ENCODE results near the gene TTC34. TPM values are rescaled to one million over a fixed set of nuclear protein-coding genes. Genes with fewer than 3 reads are reported as not detected.

Gene TTC34
- total and polyA plus RNA-seq, 2 of the 13 experiments (the other 11 are each of a cell fraction or from before 2014, with no cell fraction given): 0.07 to 0.11 TPM

DNA sequence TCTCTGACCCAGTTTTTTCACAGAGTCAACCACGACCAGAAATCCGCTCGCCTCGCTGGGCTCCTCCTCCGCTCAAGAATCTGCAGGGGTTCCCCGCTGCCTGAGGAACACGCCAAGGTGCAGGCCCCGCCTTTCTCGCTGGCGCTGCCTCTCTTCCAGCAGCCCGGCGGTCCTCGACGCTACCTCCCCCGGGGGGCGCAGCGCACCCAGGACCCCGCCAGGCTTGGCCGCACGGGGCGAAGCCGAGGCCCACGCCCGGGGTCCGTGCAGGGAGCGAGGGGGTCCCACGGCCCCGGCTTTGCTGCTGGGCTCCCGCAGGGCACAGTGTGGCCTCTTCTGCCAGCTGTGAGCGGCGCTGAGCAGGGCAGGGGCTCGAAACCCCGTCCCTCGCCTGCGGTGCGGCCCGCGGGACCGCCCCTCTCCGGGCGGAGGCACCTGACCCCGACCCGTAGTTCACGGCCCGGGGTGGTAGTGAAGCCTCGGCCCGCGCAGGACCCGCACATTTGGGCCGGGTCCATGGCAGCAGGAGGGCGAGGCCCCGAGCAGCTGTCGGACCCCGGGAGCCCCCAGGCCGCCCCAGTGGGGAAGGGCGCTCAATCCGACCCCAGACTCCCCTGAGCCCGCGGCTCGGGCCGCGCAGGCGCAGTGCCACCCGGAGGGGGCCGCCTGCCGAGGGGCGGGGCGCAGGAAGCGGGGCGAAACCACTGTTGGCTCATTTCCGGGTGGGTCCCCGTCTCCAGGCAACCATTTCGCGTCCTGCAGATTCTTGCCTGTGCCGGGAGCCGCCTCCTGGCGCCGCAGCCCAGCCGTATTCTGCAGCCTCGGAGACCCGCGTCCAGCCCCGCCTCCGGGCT, 158.7 kb downstream of the TTC34 start (continued):
- TF ChIP-seq, protein P1, sequence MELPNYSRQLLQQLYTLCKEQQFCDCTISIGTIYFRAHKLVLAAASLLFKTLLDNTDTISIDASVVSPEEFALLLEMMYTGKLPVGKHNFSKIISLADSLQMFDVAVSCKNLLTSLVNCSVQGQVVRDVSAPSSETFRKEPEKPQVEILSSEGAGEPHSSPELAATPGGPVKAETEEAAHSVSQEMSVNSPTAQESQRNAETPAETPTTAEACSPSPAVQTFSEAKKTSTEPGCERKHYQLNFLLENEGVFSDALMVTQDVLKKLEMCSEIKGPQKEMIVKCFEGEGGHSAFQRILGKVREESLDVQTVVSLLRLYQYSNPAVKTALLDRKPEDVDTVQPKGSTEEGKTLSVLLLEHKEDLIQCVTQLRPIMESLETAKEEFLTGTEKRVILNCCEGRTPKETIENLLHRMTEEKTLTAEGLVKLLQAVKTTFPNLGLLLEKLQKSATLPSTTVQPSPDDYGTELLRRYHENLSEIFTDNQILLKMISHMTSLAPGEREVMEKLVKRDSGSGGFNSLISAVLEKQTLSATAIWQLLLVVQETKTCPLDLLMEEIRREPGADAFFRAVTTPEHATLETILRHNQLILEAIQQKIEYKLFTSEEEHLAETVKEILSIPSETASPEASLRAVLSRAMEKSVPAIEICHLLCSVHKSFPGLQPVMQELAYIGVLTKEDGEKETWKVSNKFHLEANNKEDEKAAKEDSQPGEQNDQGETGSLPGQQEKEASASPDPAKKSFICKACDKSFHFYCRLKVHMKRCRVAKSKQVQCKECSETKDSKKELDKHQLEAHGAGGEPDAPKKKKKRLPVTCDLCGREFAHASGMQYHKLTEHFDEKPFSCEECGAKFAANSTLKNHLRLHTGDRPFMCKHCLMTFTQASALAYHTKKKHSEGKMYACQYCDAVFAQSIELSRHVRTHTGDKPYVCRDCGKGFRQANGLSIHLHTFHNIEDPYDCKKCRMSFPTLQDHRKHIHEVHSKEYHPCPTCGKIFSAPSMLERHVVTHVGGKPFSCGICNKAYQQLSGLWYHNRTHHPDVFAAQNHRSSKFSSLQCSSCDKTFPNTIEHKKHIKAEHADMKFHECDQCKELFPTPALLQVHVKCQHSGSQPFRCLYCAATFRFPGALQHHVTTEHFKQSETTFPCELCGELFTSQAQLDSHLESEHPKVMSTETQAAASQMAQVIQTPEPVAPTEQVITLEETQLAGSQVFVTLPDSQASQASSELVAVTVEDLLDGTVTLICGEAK (IDR thresholded peaks at IDR 0.05): no peak
- TF ChIP-seq, protein P1 (CRISPR knock-in tag; IDR thresholded peaks at IDR 0.05): no peak; the same call in 1 of the 2 replicates
- TF ChIP-seq NFE2 (CRISPR knock-in tag; IDR thresholded peaks at IDR 0.05) (no peak), ZFX (CRISPR knock-in tag; IDR thresholded peaks at IDR 0.05; ENCODE audit: low read depth) (peak; percentile 82), FOXK2 (IDR thresholded peaks at IDR 0.05) (no peak), SP5 (CRISPR knock-in tag; IDR thresholded peaks at IDR 0.05; ENCODE audit: borderline replicate concordance, low read depth) (peak; percentile 41; the same call in 1 of the 2 replicates), NCOA5 (CRISPR knock-in tag; IDR thresholded peaks at IDR 0.05) (no peak), ZMAT3 (CRISPR knock-in tag; conservative IDR thresholded peaks at IDR 0.05) (peak; percentile 60; the same call in 1 of the 2 replicates), KDM3A (CRISPR knock-in tag; IDR thresholded peaks at IDR 0.05; ENCODE audit: low read depth) (peak; percentile 66; the same call in 1 of the 2 replicates), ZFP36L1 (CRISPR knock-in tag; IDR thresholded peaks at IDR 0.05) (no peak)
- TF ChIP-seq, protein P2, sequence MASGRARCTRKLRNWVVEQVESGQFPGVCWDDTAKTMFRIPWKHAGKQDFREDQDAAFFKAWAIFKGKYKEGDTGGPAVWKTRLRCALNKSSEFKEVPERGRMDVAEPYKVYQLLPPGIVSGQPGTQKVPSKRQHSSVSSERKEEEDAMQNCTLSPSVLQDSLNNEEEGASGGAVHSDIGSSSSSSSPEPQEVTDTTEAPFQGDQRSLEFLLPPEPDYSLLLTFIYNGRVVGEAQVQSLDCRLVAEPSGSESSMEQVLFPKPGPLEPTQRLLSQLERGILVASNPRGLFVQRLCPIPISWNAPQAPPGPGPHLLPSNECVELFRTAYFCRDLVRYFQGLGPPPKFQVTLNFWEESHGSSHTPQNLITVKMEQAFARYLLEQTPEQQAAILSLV (CRISPR knock-in tag; IDR thresholded peaks at IDR 0.05; ENCODE audit: borderline replicate concordance): no peak; the same call in 1 of the 2 replicates
- TF ChIP-seq, protein P3, sequence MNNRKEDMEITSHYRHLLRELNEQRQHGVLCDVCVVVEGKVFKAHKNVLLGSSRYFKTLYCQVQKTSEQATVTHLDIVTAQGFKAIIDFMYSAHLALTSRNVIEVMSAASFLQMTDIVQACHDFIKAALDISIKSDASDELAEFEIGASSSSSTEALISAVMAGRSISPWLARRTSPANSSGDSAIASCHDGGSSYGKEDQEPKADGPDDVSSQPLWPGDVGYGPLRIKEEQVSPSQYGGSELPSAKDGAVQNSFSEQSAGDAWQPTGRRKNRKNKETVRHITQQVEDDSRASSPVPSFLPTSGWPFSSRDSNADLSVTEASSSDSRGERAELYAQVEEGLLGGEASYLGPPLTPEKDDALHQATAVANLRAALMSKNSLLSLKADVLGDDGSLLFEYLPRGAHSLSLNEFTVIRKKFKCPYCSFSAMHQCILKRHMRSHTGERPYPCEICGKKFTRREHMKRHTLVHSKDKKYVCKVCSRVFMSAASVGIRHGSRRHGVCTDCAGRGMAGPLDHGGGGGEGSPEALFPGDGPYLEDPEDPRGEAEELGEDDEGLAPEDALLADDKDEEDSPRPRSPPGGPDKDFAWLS (CRISPR knock-in tag; IDR thresholded peaks at IDR 0.05; ENCODE audit: borderline replicate concordance): no peak
- TF ChIP-seq, protein P4, sequence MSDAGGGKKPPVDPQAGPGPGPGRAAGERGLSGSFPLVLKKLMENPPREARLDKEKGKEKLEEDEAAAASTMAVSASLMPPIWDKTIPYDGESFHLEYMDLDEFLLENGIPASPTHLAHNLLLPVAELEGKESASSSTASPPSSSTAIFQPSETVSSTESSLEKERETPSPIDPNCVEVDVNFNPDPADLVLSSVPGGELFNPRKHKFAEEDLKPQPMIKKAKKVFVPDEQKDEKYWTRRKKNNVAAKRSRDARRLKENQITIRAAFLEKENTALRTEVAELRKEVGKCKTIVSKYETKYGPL (CRISPR knock-in tag; IDR thresholded peaks at IDR 0.05): no peak

Data from HepG2 (cell line).